ENCODE measurements around the gene CRYBG1. TPM values are rescaled to one million over a fixed set of nuclear protein-coding genes. Genes with fewer than 3 reads are reported as not detected.

Gene CRYBG1
- total RNA-seq, 1 experiment from 2014 or later, result 10.1 TPM

DNA sequence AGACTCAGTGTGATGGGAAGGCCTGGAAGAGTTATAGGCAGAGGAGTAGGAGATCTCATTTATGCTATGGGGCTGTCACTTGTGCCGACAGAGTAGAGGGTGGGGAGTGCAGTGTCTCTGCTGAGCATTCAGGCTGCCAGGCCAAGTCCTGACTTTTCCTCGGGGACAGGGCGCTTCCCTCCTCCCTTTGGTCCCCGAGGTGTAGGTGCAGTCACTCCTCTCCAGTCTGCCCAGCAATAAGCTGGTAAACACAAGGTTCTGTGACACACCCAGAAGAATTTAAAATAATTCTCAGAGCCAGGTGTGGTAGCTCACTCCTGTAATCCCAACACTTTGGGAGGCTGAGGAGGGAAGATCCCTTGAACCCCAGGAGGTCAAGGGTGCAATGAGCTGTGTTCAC lies 109.4 kb downstream of the CRYBG1 start:
- no peak for DNase-seq (ENCODE audit: low spot score)
- Mint-ChIP-seq H3K27me3 (ENCODE audit: low read depth) (no peaks in the 10 kb centered on the region), H3K36me3 (no peaks in the 10 kb centered on the region), H3K4me3 (no peak overlapping the region), H3K4me1 (peaks cover 4% of the 10 kb centered on the region), H3K27ac (no peak overlapping the region), H3K9me3 (no peaks in the 10 kb centered on the region)
- ATAC-seq, result no peak
- TF ChIP-seq OVOL2 (CRISPR knock-in tag; IDR thresholded peaks at IDR 0.05; ENCODE audit: borderline replicate concordance), result no peak
- CTCF ChIA-PET, result interaction anchor here (0.7 to 0.9 kb wide), 2 partner anchors 109 to 528 kb away, joined by 3 read pairs; partner anchors contain the start of gene CRYBG1
- POLR2A ChIA-PET, result no interaction called here

DNA sequence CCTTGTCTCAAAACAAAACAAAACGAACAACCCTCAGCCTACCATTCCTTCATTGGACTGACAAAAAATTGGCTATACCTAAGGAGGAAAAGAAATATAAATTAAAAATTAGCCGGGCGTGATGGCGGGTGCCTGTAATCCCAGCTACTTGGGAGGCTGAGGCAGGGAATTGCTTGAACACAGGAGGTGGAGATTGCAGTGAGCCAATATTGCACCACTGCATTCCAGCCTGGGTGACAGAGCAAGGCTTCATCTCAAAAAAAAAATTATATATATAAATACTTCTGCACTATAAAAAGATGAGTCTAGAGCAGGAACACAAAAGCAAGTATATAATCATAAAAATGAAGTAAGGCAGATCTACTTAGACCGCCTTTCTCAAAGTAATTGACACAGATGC lies 109.8 kb downstream of the CRYBG1 start:
- Mint-ChIP-seq H3K9me3 (no peaks in the 10 kb centered on the region), H3K36me3 (no peaks in the 10 kb centered on the region), H3K27ac (no peak overlapping the region), H3K27me3 (ENCODE audit: low read depth) (no peaks in the 10 kb centered on the region), H3K4me1 (peaks cover 4% of the 10 kb centered on the region), H3K4me3 (no peak overlapping the region)
- no peak for DNase-seq (ENCODE audit: low spot score)
- CTCF ChIA-PET, result interaction anchor here (0.7 to 0.9 kb wide), 2 partner anchors 109 to 527 kb away, joined by 3 read pairs; partner anchors contain the start of gene CRYBG1
- TF ChIP-seq RORB (CRISPR knock-in tag; IDR thresholded peaks at IDR 0.05), result no peak
- TF ChIP-seq NFE2L1 (CRISPR knock-in tag; IDR thresholded peaks at IDR 0.05), result no peak
- TF ChIP-seq, protein P1, sequence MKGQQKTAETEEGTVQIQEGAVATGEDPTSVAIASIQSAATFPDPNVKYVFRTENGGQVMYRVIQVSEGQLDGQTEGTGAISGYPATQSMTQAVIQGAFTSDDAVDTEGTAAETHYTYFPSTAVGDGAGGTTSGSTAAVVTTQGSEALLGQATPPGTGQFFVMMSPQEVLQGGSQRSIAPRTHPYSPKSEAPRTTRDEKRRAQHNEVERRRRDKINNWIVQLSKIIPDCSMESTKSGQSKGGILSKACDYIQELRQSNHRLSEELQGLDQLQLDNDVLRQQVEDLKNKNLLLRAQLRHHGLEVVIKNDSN (CRISPR knock-in tag; IDR thresholded peaks at IDR 0.05), result no peak
- no peak for TF ChIP-seq ZNF138 (CRISPR knock-in tag; conservative IDR thresholded peaks at IDR 0.05)
- TF ChIP-seq ZNF317 (CRISPR knock-in tag; IDR thresholded peaks at IDR 0.05; ENCODE audit: borderline replicate concordance, low read depth), result no peak
- TF ChIP-seq CBFB (CRISPR knock-in tag; IDR thresholded peaks at IDR 0.05; ENCODE audit: low read depth), result no peak
- no peak for TF ChIP-seq JAZF1 (CRISPR knock-in tag; IDR thresholded peaks at IDR 0.05)
- TF ChIP-seq, protein P2, sequence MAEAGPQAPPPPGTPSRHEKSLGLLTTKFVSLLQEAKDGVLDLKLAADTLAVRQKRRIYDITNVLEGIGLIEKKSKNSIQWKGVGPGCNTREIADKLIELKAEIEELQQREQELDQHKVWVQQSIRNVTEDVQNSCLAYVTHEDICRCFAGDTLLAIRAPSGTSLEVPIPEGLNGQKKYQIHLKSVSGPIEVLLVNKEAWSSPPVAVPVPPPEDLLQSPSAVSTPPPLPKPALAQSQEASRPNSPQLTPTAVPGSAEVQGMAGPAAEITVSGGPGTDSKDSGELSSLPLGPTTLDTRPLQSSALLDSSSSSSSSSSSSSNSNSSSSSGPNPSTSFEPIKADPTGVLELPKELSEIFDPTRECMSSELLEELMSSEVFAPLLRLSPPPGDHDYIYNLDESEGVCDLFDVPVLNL (CRISPR knock-in tag; IDR thresholded peaks at IDR 0.05; ENCODE audit: borderline replicate concordance, low read depth), result no peak
- TF ChIP-seq ATF1 (CRISPR knock-in tag; IDR thresholded peaks at IDR 0.05), result no peak
- TF ChIP-seq, protein P3, sequence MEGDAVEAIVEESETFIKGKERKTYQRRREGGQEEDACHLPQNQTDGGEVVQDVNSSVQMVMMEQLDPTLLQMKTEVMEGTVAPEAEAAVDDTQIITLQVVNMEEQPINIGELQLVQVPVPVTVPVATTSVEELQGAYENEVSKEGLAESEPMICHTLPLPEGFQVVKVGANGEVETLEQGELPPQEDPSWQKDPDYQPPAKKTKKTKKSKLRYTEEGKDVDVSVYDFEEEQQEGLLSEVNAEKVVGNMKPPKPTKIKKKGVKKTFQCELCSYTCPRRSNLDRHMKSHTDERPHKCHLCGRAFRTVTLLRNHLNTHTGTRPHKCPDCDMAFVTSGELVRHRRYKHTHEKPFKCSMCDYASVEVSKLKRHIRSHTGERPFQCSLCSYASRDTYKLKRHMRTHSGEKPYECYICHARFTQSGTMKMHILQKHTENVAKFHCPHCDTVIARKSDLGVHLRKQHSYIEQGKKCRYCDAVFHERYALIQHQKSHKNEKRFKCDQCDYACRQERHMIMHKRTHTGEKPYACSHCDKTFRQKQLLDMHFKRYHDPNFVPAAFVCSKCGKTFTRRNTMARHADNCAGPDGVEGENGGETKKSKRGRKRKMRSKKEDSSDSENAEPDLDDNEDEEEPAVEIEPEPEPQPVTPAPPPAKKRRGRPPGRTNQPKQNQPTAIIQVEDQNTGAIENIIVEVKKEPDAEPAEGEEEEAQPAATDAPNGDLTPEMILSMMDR (IDR thresholded peaks at IDR 0.05), result no peak
- TF ChIP-seq, protein P4, sequence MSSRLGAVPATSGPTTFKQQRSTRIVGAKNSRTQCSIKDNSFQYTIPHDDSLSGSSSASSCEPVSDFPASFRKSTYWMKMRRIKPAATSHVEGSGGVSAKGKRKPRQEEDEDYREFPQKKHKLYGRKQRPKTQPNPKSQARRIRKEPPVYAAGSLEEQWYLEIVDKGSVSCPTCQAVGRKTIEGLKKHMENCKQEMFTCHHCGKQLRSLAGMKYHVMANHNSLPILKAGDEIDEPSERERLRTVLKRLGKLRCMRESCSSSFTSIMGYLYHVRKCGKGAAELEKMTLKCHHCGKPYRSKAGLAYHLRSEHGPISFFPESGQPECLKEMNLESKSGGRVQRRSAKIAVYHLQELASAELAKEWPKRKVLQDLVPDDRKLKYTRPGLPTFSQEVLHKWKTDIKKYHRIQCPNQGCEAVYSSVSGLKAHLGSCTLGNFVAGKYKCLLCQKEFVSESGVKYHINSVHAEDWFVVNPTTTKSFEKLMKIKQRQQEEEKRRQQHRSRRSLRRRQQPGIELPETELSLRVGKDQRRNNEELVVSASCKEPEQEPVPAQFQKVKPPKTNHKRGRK (CRISPR knock-in tag; IDR thresholded peaks at IDR 0.05; ENCODE audit: borderline replicate concordance), result no peak
- no peak for TF ChIP-seq RELA (CRISPR knock-in tag; IDR thresholded peaks at IDR 0.05; ENCODE audit: borderline replicate concordance)
- TF ChIP-seq, protein P5, sequence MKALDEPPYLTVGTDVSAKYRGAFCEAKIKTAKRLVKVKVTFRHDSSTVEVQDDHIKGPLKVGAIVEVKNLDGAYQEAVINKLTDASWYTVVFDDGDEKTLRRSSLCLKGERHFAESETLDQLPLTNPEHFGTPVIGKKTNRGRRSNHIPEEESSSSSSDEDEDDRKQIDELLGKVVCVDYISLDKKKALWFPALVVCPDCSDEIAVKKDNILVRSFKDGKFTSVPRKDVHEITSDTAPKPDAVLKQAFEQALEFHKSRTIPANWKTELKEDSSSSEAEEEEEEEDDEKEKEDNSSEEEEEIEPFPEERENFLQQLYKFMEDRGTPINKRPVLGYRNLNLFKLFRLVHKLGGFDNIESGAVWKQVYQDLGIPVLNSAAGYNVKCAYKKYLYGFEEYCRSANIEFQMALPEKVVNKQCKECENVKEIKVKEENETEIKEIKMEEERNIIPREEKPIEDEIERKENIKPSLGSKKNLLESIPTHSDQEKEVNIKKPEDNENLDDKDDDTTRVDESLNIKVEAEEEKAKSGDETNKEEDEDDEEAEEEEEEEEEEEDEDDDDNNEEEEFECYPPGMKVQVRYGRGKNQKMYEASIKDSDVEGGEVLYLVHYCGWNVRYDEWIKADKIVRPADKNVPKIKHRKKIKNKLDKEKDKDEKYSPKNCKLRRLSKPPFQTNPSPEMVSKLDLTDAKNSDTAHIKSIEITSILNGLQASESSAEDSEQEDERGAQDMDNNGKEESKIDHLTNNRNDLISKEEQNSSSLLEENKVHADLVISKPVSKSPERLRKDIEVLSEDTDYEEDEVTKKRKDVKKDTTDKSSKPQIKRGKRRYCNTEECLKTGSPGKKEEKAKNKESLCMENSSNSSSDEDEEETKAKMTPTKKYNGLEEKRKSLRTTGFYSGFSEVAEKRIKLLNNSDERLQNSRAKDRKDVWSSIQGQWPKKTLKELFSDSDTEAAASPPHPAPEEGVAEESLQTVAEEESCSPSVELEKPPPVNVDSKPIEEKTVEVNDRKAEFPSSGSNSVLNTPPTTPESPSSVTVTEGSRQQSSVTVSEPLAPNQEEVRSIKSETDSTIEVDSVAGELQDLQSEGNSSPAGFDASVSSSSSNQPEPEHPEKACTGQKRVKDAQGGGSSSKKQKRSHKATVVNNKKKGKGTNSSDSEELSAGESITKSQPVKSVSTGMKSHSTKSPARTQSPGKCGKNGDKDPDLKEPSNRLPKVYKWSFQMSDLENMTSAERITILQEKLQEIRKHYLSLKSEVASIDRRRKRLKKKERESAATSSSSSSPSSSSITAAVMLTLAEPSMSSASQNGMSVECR (CRISPR knock-in tag; IDR thresholded peaks at IDR 0.05; ENCODE audit: borderline replicate concordance), result no peak
- no peak for TF ChIP-seq GTF2I (CRISPR knock-in tag; conservative IDR thresholded peaks at IDR 0.05)
- TF ChIP-seq ZNF232 (CRISPR knock-in tag; IDR thresholded peaks at IDR 0.05), result no peak
- TF ChIP-seq ZNF396 (CRISPR knock-in tag; IDR thresholded peaks at IDR 0.05; ENCODE audit: borderline replicate concordance), result no peak
- POLR2A ChIA-PET, result no interaction called here
- ATAC-seq, result no peak

All from WTC11 (cell line).